ENCODE data around the gene HIPK4. TPM values are rescaled to one million over a fixed set of nuclear protein-coding genes. Genes with fewer than 3 reads are reported as not detected.
A peak's percentile ranks its signal among the peaks of the same experiment; 100 is the strongest.

The HIPK4 gene
- total RNA-seq, 1 experiment from 2014 or later = not detected

- Histone ChIP-seq H3K4me3 (ENCODE audit: low read length) (no peak overlapping the region), H3K79me2 (ENCODE audit: low read length) (no peaks in the 10 kb centered on the region), H3K9me3 (ENCODE audit: low read length) (no peaks in the 10 kb centered on the region), H3F3A (ENCODE audit: low read length, unreplicated experiment) (no peaks in the 10 kb centered on the region), H3K9ac (ENCODE audit: low read length) (no peak overlapping the region), H3K4me2 (ENCODE audit: low read length) (no peak overlapping the region), H3K9me2 (replicated peaks; ENCODE audit: low read length) (no peaks in the 10 kb centered on the region), H3K27me3 (ENCODE audit: low read length) (no peaks in the 10 kb centered on the region), H3K27ac (ENCODE audit: low read length) (no peak overlapping the region), H3K4me1 (ENCODE audit: insufficient read depth, low read length) (no peaks in the 10 kb centered on the region), H4K20me1 (ENCODE audit: low read length) (no peaks in the 10 kb centered on the region), H2AFZ (ENCODE audit: low read length) (no peak overlapping the region), H3K36me3 (ENCODE audit: low read depth, low read length) (no peaks in the 10 kb centered on the region)
- no peak for ATAC-seq
- DNase-seq = no peak
- POLR2A ChIA-PET (ENCODE audit: unreplicated experiment) = no interaction called here
- TF ChIP-seq CTCF (conservative IDR thresholded peaks at IDR 0.05; ENCODE audit: low read depth, low read length) = no peak
- no peak for TF ChIP-seq EZH2phosphoT487 (IDR thresholded peaks at IDR 0.05; ENCODE audit: borderline replicate concordance, low read length)
- no peak for TF ChIP-seq EZH2 (IDR thresholded peaks at IDR 0.05; ENCODE audit: low read length, unreplicated experiment)
- no TSS peak for BruUV-seq (replicated peaks)
- CTCF ChIA-PET = no interaction called here
- intact Hi-C loops (cut with micrococcal nuclease) = no loop called here
Measured at GRCh38 chr19:40367577-40368434, 22.2 kb downstream of the HIPK4 start.

GRCh38 chr19:40366697-40367561 lies 23.1 kb downstream of the HIPK4 start:
- intact Hi-C loops (cut with micrococcal nuclease) = no loop called here
- ChIA-PET CTCF (no interaction called here), POLR2A (ENCODE audit: unreplicated experiment) (no interaction called here)
- H3K9me3 ChIP-seq (ENCODE audit: low read length) = no peaks in the 10 kb centered on the region
- H3K9me2 ChIP-seq (replicated peaks; ENCODE audit: low read length) = no peaks in the 10 kb centered on the region
- no peak overlapping the region for H3K4me3 ChIP-seq (ENCODE audit: low read length)
- ATAC-seq = no peak
- no peaks in the 10 kb centered on the region for H3K79me2 ChIP-seq (ENCODE audit: low read length)
- no peak overlapping the region for H3K9ac ChIP-seq (ENCODE audit: low read length)
- no peak overlapping the region for H3K27ac ChIP-seq (ENCODE audit: low read length)
- H4K20me1 ChIP-seq (ENCODE audit: low read length) = no peaks in the 10 kb centered on the region
- H3K27me3 ChIP-seq (ENCODE audit: low read length) = no peaks in the 10 kb centered on the region
- DNase-seq = no peak
- H3K4me2 ChIP-seq (ENCODE audit: low read length) = no peak overlapping the region
- TF ChIP-seq EZH2phosphoT487 (IDR thresholded peaks at IDR 0.05; ENCODE audit: borderline replicate concordance, low read length) (no peak), CTCF (conservative IDR thresholded peaks at IDR 0.05; ENCODE audit: low read depth, low read length) (no peak), EZH2 (IDR thresholded peaks at IDR 0.05; ENCODE audit: low read length, unreplicated experiment) (no peak)
- BruUV-seq (replicated peaks) = TSS peak; percentile 16
- no peaks in the 10 kb centered on the region for H3K36me3 ChIP-seq (ENCODE audit: low read depth, low read length)
- no peak overlapping the region for H2AFZ ChIP-seq (ENCODE audit: low read length)
- no peaks in the 10 kb centered on the region for H3F3A ChIP-seq (ENCODE audit: low read length, unreplicated experiment)
- H3K4me1 ChIP-seq (ENCODE audit: insufficient read depth, low read length) = no peaks in the 10 kb centered on the region

Measured in PC-3 (cell line).